ENCODE data around the gene NTRK1. TPM values are rescaled to one million over a fixed set of nuclear protein-coding genes. Genes with fewer than 3 reads are reported as not detected.

The NTRK1 gene
- total and polyA plus RNA-seq, 2 of the 13 experiments (the other 11 are each of a cell fraction or from before 2014, with no cell fraction given): not detected

DNA sequence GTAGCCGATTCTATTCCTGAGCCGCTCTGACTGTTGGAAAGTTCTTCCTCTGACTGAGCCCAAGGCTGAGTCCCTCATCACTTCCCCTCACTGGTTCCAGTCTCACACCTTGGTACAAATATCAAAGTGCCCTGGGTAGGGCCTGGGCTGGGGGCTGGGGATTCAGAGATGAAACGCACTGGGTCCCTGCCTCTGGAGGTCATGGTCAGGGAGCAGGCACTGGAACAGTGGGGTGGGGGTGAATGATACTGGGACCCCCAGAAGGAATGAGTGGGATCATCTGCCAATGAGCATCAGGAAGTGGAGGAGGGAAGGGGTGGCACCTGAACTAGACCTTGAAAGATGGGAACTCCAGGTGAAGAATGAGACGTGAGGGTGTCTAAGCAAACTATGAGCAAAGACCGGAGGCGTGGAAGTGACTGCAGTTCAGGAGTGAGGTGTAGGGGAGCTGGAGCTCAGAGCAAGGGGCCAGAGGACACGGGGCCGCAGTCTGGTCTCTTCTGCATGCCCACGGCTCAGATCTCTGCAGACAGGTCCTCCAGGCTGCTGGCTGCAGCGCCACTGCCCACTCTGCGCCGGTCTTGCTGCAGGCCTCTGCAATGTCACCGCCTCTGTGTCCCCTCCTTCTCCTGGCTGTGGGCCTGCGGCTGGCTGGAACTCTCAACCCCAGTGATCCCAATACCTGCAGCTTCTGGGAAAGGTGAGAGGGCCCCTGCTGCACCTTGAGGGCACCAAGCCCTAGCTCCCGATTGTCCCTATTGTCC is 42.8 kb downstream of the NTRK1 start:
- ATAC-seq (no peak), FAIRE-seq (no peak), DNase-seq (ENCODE audit: low spot score) (no peak)
- in situ Hi-C loops (cut with HindIII; ENCODE audit: extremely low pct_ligation_motif_present, low pct_unique_long_range_greater_than_20kb): no loop called here
- H3K79me2 ChIP-seq (ENCODE audit: insufficient read depth, low read length): no peaks in the 10 kb centered on the region
- no peaks in the 10 kb centered on the region for H3K9me3 ChIP-seq (ENCODE audit: low read length)
- H4K20me1 ChIP-seq (ENCODE audit: insufficient read depth, low read length): no peaks in the 10 kb centered on the region
- TF ChIP-seq CBX2 (IDR thresholded peaks at IDR 0.05; ENCODE audit: low read depth, low read length) (no peak), CBX2 (CRISPR knock-in tag; IDR thresholded peaks at IDR 0.05; ENCODE audit: low read depth) (no peak), ZNF253 (CRISPR knock-in tag; IDR thresholded peaks at IDR 0.05; ENCODE audit: borderline replicate concordance) (no peak), ZFYVE20 (CRISPR knock-in tag; IDR thresholded peaks at IDR 0.05; ENCODE audit: borderline replicate concordance, low read depth) (no peak), ZNF605 (CRISPR knock-in tag; IDR thresholded peaks at IDR 0.05) (no peak), NR2C2 (CRISPR knock-in tag; IDR thresholded peaks at IDR 0.05; ENCODE audit: borderline replicate concordance) (no peak), DR1 (CRISPR knock-in tag; IDR thresholded peaks at IDR 0.05) (no peak), ZNF713 (CRISPR knock-in tag; IDR thresholded peaks at IDR 0.05) (no peak), DPF2 (CRISPR knock-in tag; IDR thresholded peaks at IDR 0.05; ENCODE audit: borderline replicate concordance, low read depth) (no peak), TCF12 (IDR thresholded peaks at IDR 0.05) (no peak), TCF12 (CRISPR knock-in tag; IDR thresholded peaks at IDR 0.05) (no peak)
- H3K36me3 ChIP-seq (replicated peaks in 1 of 2; ENCODE audit: control insufficient read depth in 1 of 2, insufficient read depth in 2 of 2, low read length in 2 of 2): no peaks in the 10 kb centered on the region
- intact Hi-C loops (cut with micrococcal nuclease; ENCODE audit: unreplicated experiment): no loop called here
- no peak overlapping the region for H3K4me3 ChIP-seq (replicated peaks in 1 of 3; ENCODE audit: insufficient read depth in 1 of 3, low read depth in 2 of 3, low read length in 3 of 3)
- H3K9ac ChIP-seq (ENCODE audit: insufficient read depth, low read depth, low read length): no peak overlapping the region
- POLR2A ChIA-PET: no interaction called here
- H3K4me2 ChIP-seq (ENCODE audit: low read depth, low read length): no peak overlapping the region
- WGBS (ENCODE audit: low lambda C conversion rate): 26% methylated on average over 5 of the region's 15 CpGs
- no peak overlapping the region for H3K27ac ChIP-seq (ENCODE audit: extremely low read length, insufficient read depth, low read length)
- CTCF ChIA-PET (ENCODE audit: low intra/inter-chr PET ratio, low total read pairs): no interaction called here
- H3K4me1 ChIP-seq (ENCODE audit: insufficient read depth, low read length): peaks cover 20% of the 10 kb centered on the region
- peaks cover 10 to 94% of the 10 kb centered on the region in 2 experiments for H3K27me3 ChIP-seq (ENCODE audit: control insufficient read depth in 1 of 2, insufficient read depth in 2 of 2, low read length in 2 of 2)
- no peak overlapping the region for H2AFZ ChIP-seq (ENCODE audit: low read length)
- BruUV-seq (replicated peaks): no TSS peak

Measured in HepG2 (cell line).